ENCODE results near the gene MGRN1. TPM values are rescaled to one million over a fixed set of nuclear protein-coding genes. Genes with fewer than 3 reads are reported as not detected.

The MGRN1 gene
- total RNA-seq, 1 donor from 2014 or later = 40.8 TPM

GRCh38 chr16:4616047-4616811 lies 8.4 kb upstream of the MGRN1 start:
- TF ChIP-seq POLR2AphosphoS5 (IDR thresholded peaks at IDR 0.05; ENCODE audit: insufficient read depth in 1 of 2, low read depth in 1 of 2) (peak; percentile 84 to 92), POLR2A (IDR thresholded peaks at IDR 0.05) (peak in 1 of 2 donors; percentile 75)
- TF ChIP-seq, protein P1, sequence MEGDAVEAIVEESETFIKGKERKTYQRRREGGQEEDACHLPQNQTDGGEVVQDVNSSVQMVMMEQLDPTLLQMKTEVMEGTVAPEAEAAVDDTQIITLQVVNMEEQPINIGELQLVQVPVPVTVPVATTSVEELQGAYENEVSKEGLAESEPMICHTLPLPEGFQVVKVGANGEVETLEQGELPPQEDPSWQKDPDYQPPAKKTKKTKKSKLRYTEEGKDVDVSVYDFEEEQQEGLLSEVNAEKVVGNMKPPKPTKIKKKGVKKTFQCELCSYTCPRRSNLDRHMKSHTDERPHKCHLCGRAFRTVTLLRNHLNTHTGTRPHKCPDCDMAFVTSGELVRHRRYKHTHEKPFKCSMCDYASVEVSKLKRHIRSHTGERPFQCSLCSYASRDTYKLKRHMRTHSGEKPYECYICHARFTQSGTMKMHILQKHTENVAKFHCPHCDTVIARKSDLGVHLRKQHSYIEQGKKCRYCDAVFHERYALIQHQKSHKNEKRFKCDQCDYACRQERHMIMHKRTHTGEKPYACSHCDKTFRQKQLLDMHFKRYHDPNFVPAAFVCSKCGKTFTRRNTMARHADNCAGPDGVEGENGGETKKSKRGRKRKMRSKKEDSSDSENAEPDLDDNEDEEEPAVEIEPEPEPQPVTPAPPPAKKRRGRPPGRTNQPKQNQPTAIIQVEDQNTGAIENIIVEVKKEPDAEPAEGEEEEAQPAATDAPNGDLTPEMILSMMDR (IDR thresholded peaks at IDR 0.05) = no peak
- intact Hi-C loops (cut with DNase I) = no loop called here
- H3K4me1 ChIP-seq = peaks cover 43% of the 10 kb centered on the region

DNA sequence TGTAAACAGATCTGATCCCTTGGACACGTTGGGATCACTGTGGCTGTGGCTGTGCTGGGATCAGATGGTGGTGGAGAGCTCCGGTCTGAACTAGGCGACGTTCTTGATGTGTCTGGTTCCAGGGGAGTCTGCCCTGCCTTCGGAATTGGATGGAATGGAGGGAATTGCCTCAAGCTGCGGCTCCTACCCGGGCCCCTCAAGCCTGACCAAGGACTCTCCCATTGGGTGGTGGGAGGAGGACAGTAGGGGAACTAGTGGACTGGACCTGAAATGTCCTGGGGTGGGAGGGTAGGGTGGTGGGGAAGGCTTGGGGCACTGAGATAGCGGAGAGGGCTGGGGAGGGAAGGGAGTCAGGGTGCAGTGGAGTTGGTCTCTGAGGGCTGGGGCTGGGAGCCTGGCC lies 6.7 kb upstream of the MGRN1 start:
- DNase-seq (ENCODE audit: extremely low spot score in 2 of 2) = no peak
- H3K4me1 ChIP-seq = peaks cover 27% of the 10 kb centered on the region
- intact Hi-C loops (cut with DNase I) = no loop called here

More at GRCh38 chr16:4616047-4616811, 8.4 kb upstream of the MGRN1 start:
- H3K9me3 ChIP-seq = no peaks in the 10 kb centered on the region
- peak; percentile 100 for DNase-seq (ENCODE audit: extremely low spot score in 2 of 2)
- H3K27ac ChIP-seq = peak overlapping the region; percentile 97
- H3K4me3 ChIP-seq = peak overlapping the region; percentile 83 to 94
- H3K36me3 ChIP-seq = no peaks in the 10 kb centered on the region
- no peaks in the 10 kb centered on the region for H3K27me3 ChIP-seq

DNA sequence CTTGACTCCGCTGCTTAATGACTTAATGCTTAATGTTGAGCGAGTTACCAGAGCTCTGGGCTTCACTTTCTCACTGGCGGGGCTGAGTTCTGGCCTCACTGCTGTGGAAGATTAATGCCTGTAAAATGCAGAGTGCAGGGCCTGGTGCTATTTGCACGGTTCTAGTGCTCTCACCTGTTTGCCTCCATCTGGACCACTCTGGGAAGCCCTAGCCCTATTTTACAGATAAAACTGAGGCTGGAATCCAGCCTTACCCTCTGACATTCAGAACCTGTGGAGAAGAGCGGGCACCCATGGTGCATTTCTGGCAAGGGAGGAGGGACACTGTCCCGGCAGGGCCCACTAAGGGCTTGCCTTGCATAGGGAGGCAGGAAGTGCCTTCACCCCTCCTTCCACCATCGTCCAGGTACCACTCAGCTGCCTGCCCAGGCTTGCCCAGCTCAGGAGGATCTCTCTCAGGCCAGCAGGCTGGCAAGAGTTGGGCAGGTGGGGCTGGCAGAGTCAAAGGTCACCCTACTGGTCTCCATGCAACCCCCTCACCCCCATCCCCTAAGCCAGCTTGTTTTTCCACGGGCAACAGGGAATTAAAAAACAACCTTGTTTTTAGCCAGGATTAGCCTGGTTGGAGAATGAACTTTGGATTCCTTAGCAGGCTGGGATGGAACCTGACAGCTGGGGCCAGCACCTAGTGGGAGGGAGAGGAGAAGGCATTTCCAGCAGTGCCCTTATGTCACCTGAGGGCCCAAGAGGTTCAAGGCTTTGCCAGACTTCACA lies 5.8 kb upstream of the MGRN1 start:
- TF ChIP-seq, protein P1 (IDR thresholded peaks at IDR 0.05) = no peak
- Histone ChIP-seq H3K9me3 (no peaks in the 10 kb centered on the region), H3K4me1 (peaks cover 18% of the 10 kb centered on the region), H3K36me3 (no peaks in the 10 kb centered on the region), H3K27ac (no peak overlapping the region), H3K27me3 (no peaks in the 10 kb centered on the region), H3K4me3 (no peak overlapping the region)
- no peak for DNase-seq (ENCODE audit: extremely low spot score in 2 of 2)
- intact Hi-C loops (cut with DNase I) = no loop called here

More for the DNA sequence above, 6.7 kb upstream of the MGRN1 start:
- H3K36me3 ChIP-seq = no peaks in the 10 kb centered on the region
- TF ChIP-seq POLR2AphosphoS5 (IDR thresholded peaks at IDR 0.05; ENCODE audit: insufficient read depth in 1 of 2, low read depth in 1 of 2) (no peak), POLR2A (IDR thresholded peaks at IDR 0.05) (no peak)
- TF ChIP-seq, protein P1 (IDR thresholded peaks at IDR 0.05) = no peak
- H3K27me3 ChIP-seq = no peaks in the 10 kb centered on the region
- H3K4me3 ChIP-seq = no peak overlapping the region
- no peaks in the 10 kb centered on the region for H3K9me3 ChIP-seq
- H3K27ac ChIP-seq = no peak overlapping the region

DNA sequence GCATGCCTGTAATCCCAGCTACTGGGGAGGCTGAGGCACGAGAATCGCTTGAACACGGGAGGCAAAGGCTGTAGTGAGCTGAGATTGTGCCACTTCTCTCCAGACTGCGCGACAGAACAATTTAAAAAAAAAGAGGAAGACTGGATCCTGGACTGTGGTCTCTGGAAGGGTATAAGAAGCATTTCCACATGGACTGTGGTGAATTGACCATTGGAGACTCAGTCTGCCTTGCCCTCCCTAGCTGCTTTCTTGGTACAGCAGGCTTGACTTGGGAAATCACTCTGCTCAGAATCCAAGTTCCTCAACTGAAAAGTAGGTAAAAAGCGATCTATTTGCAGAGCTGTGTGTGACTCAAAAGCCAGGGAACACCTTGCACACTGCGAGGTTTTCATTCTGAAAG lies 1.0 kb upstream of the MGRN1 start:
- Histone ChIP-seq H3K36me3 (no peaks in the 10 kb centered on the region), H3K4me1 (peaks cover 27% of the 10 kb centered on the region), H3K27ac (no peak overlapping the region), H3K9me3 (no peaks in the 10 kb centered on the region), H3K27me3 (no peaks in the 10 kb centered on the region), H3K4me3 (no peak overlapping the region)
- DNase-seq (ENCODE audit: extremely low spot score in 2 of 2) = no peak
- intact Hi-C loops (cut with DNase I) = no loop called here
- TF ChIP-seq POLR2AphosphoS5 (IDR thresholded peaks at IDR 0.05; ENCODE audit: insufficient read depth in 1 of 2, low read depth in 1 of 2) (no peak), POLR2A (IDR thresholded peaks at IDR 0.05) (no peak)
- TF ChIP-seq, protein P1 (IDR thresholded peaks at IDR 0.05) = no peak
